Effector memory CD8-positive, alpha-beta T cell (primary cell): ENCODE data around the gene LAPTM5.

ENCODE experiments used
- ATAC-seq: fragments of 150-1000 bp; cut with Tn5 transposase; replicated peaks from 2 replicates; pipeline ENCODE4 v1.10.0; 2021; ENCODE audit warnings: mild to moderate bottlenecking, moderate library complexity
- DNase-seq, 3 experiments: peaks; one replicate each; pipeline ENCODE4 v3.0.0; 2021
- H3K27ac Mint-ChIP-seq, 2 donors: one replicate each; pipeline ENCODE4 v1.8.0; 2022; ENCODE audit warnings: mild to moderate bottlenecking in 2 of 2, mixed read lengths in 2 of 2, moderate library complexity in 2 of 2
- H3K27me3 Mint-ChIP-seq, 2 donors: one replicate each; pipeline ENCODE4 v1.8.0; 2022; ENCODE audit warnings: mixed read lengths in 2 of 2
- H3K36me3 Mint-ChIP-seq: one replicate; pipeline ENCODE4 v1.8.0; 2022; ENCODE audit warnings: mild to moderate bottlenecking, moderate library complexity, mixed read lengths; ENCODE audit not compliant: insufficient read depth
- H3K4me1 Mint-ChIP-seq, 2 donors: one replicate each; pipeline ENCODE4 v1.8.0; 2022; ENCODE audit warnings: low read depth in 2 of 2, mixed read lengths in 2 of 2
- H3K4me3 Mint-ChIP-seq, 2 donors: one replicate each; pipeline ENCODE4 v1.8.0; 2022; ENCODE audit warnings: mild to moderate bottlenecking in 2 of 2, mixed read lengths in 2 of 2, moderate library complexity in 2 of 2
- H3K9me3 Mint-ChIP-seq, 2 donors: one replicate each; pipeline ENCODE4 v1.8.0; 2022; ENCODE audit warnings: mixed read lengths in 2 of 2

Gene LAPTM5

GRCh38 chr1:30735668-30736498 lies 21.7 kb downstream of the LAPTM5 start:
- peaks cover 42 to 43% of the 10 kb centered on the region in 2 donors for H3K4me1 Mint-ChIP-seq

GRCh38 chr1:30735124-30735523 lies 22.4 kb downstream of the LAPTM5 start:
- H3K27me3 Mint-ChIP-seq = no peaks in the 10 kb centered on the region
- H3K36me3 Mint-ChIP-seq = peaks cover 95% of the 10 kb centered on the region
- no peak overlapping the region for H3K4me3 Mint-ChIP-seq
- ATAC-seq = no peak
- no peak for DNase-seq
- H3K9me3 Mint-ChIP-seq = no peaks in the 10 kb centered on the region
- H3K27ac Mint-ChIP-seq = peak overlapping the region; percentile 60 to 99
- H3K4me1 Mint-ChIP-seq = peaks cover 36 to 42% of the 10 kb centered on the region in 2 donors

More at GRCh38 chr1:30735668-30736498, 21.7 kb downstream of the LAPTM5 start:
- peaks cover 95% of the 10 kb centered on the region for H3K36me3 Mint-ChIP-seq
- H3K4me3 Mint-ChIP-seq = peak overlapping the region in 1 of 2 donors; percentile 11
- no peaks in the 10 kb centered on the region for H3K27me3 Mint-ChIP-seq
- no peak for DNase-seq
- ATAC-seq = no peak
- no peaks in the 10 kb centered on the region for H3K9me3 Mint-ChIP-seq
- H3K27ac Mint-ChIP-seq = peak overlapping the region; percentile 60 to 99

GRCh38 chr1:30734580-30734979 lies 23.0 kb downstream of the LAPTM5 start:
- H3K4me1 Mint-ChIP-seq = peaks cover 35 to 43% of the 10 kb centered on the region in 2 donors
- H3K27me3 Mint-ChIP-seq = no peaks in the 10 kb centered on the region
- H3K36me3 Mint-ChIP-seq = peaks cover 94% of the 10 kb centered on the region
- DNase-seq (no peak), ATAC-seq (no peak)
- H3K27ac Mint-ChIP-seq = peak overlapping the region; percentile 60 to 99
- H3K9me3 Mint-ChIP-seq = no peaks in the 10 kb centered on the region
- H3K4me3 Mint-ChIP-seq = no peak overlapping the region

- Mint-ChIP-seq H3K27ac (peak overlapping the region in 1 of 2 donors; percentile 99), H3K4me1 (peaks cover 36 to 42% of the 10 kb centered on the region in 2 donors), H3K27me3 (no peaks in the 10 kb centered on the region), H3K9me3 (no peaks in the 10 kb centered on the region), H3K36me3 (peaks cover 94% of the 10 kb centered on the region), H3K4me3 (no peak overlapping the region)
- ATAC-seq (no peak), DNase-seq (no peak)
Observed at GRCh38 chr1:30734106-30734505, 23.5 kb downstream of the LAPTM5 start.

- Mint-ChIP-seq H3K27me3 (no peaks in the 10 kb centered on the region), H3K27ac (peak overlapping the region in 1 of 2 donors; percentile 99), H3K36me3 (peaks cover 94% of the 10 kb centered on the region), H3K4me3 (no peak overlapping the region), H3K9me3 (no peaks in the 10 kb centered on the region), H3K4me1 (peaks cover 32 to 39% of the 10 kb centered on the region in 2 donors)
- no peak for ATAC-seq
- DNase-seq = no peak
Observed at GRCh38 chr1:30733493-30733892, 24.1 kb downstream of the LAPTM5 start.

GRCh38 chr1:30732277-30732996 lies 25.1 kb downstream of the LAPTM5 start:
- Mint-ChIP-seq H3K36me3 (peaks cover 93% of the 10 kb centered on the region), H3K27ac (peak overlapping the region; percentile 22 to 93), H3K4me1 (peaks cover 34 to 36% of the 10 kb centered on the region in 2 donors), H3K9me3 (no peaks in the 10 kb centered on the region), H3K27me3 (no peaks in the 10 kb centered on the region), H3K4me3 (no peak overlapping the region)
- no peak for DNase-seq
- peak; percentile 77 for ATAC-seq

- H3K4me1 Mint-ChIP-seq = peaks cover 32 to 34% of the 10 kb centered on the region in 2 donors
- no peaks in the 10 kb centered on the region for H3K27me3 Mint-ChIP-seq
- peaks cover 87% of the 10 kb centered on the region for H3K36me3 Mint-ChIP-seq
- peak overlapping the region; percentile 22 to 93 for H3K27ac Mint-ChIP-seq
- ATAC-seq (no peak), DNase-seq (no peak)
- H3K4me3 Mint-ChIP-seq = peak overlapping the region in 1 of 2 donors; percentile 22
- H3K9me3 Mint-ChIP-seq = no peaks in the 10 kb centered on the region
Observed at GRCh38 chr1:30731806-30732276, 25.7 kb downstream of the LAPTM5 start.

- Mint-ChIP-seq H3K36me3 (peaks cover 81% of the 10 kb centered on the region), H3K4me1 (peaks cover 32 to 34% of the 10 kb centered on the region in 2 donors), H3K9me3 (no peaks in the 10 kb centered on the region), H3K27me3 (no peaks in the 10 kb centered on the region), H3K27ac (peak overlapping the region; percentile 22 to 93), H3K4me3 (peak overlapping the region in 1 of 2 donors; percentile 23)
- no peak for DNase-seq
- ATAC-seq = no peak
Observed at GRCh38 chr1:30731109-30731805, 26.3 kb downstream of the LAPTM5 start.

GRCh38 chr1:30730346-30731108 lies 27.0 kb downstream of the LAPTM5 start:
- H3K27ac Mint-ChIP-seq = peak overlapping the region; percentile 22 to 93
- ATAC-seq (no peak), DNase-seq (no peak)
- no peaks in the 10 kb centered on the region for H3K27me3 Mint-ChIP-seq
- H3K36me3 Mint-ChIP-seq = peaks cover 73% of the 10 kb centered on the region
- no peaks in the 10 kb centered on the region for H3K9me3 Mint-ChIP-seq
- peaks cover 27 to 30% of the 10 kb centered on the region in 2 donors for H3K4me1 Mint-ChIP-seq
- H3K4me3 Mint-ChIP-seq = peak overlapping the region in 1 of 2 donors; percentile 23

- Mint-ChIP-seq H3K4me1 (peaks cover 23 to 29% of the 10 kb centered on the region in 2 donors), H3K36me3 (peaks cover 67% of the 10 kb centered on the region), H3K4me3 (no peak overlapping the region), H3K9me3 (no peaks in the 10 kb centered on the region), H3K27me3 (no peaks in the 10 kb centered on the region), H3K27ac (peak overlapping the region in 1 of 2 donors; percentile 93)
- no peak for ATAC-seq
- no peak for DNase-seq
Observed at GRCh38 chr1:30729901-30730300, 27.7 kb downstream of the LAPTM5 start.

GRCh38 chr1:30728832-30729638 lies 28.5 kb downstream of the LAPTM5 start:
- DNase-seq (no peak), ATAC-seq (no peak)
- Mint-ChIP-seq H3K27me3 (no peaks in the 10 kb centered on the region), H3K4me3 (no peak overlapping the region), H3K9me3 (no peaks in the 10 kb centered on the region), H3K36me3 (peaks cover 61% of the 10 kb centered on the region), H3K27ac (peak overlapping the region in 1 of 2 donors; percentile 93), H3K4me1 (peaks cover 27 to 29% of the 10 kb centered on the region in 2 donors)

- H3K36me3 Mint-ChIP-seq = peaks cover 55% of the 10 kb centered on the region
- H3K4me1 Mint-ChIP-seq = peaks cover 30 to 32% of the 10 kb centered on the region in 2 donors
- H3K9me3 Mint-ChIP-seq = no peaks in the 10 kb centered on the region
- DNase-seq (no peak), ATAC-seq (no peak)
- no peaks in the 10 kb centered on the region for H3K27me3 Mint-ChIP-seq
- H3K27ac Mint-ChIP-seq = peak overlapping the region; percentile 46 to 93
- no peak overlapping the region for H3K4me3 Mint-ChIP-seq
Observed at GRCh38 chr1:30728340-30728739, 29.2 kb downstream of the LAPTM5 start.
